PC-3 (cell line): ENCODE measurements around the gene GSG1L.

ENCODE experiments used
- EZH2 ChIP-seq: fragments of 300-600 bp; sonication (generic); IDR thresholded peaks from one replicate; pipeline ENCODE4 v1.6.1; 2017; ENCODE audit warnings: antibody characterized with exemption, mild to moderate bottlenecking, low read length; ENCODE audit not compliant: unreplicated experiment
- EZH2phosphoT487 ChIP-seq: fragments of 300-600 bp; sonication (generic); IDR thresholded peaks from 2 replicates; pipeline ENCODE4 v1.6.1; 2018; ENCODE audit warnings: mild to moderate bottlenecking, antibody characterized with exemption, low read length, borderline replicate concordance
- TF ChIP-seq, protein P1 (sequence below): fragments of 300-600 bp; sonication (generic); conservative IDR thresholded peaks from 2 replicates; pipeline ENCODE4 v1.5.1; 2017; ENCODE audit warnings: antibody characterized with exemption, low read depth, mild to moderate bottlenecking, low read length

DNA sequence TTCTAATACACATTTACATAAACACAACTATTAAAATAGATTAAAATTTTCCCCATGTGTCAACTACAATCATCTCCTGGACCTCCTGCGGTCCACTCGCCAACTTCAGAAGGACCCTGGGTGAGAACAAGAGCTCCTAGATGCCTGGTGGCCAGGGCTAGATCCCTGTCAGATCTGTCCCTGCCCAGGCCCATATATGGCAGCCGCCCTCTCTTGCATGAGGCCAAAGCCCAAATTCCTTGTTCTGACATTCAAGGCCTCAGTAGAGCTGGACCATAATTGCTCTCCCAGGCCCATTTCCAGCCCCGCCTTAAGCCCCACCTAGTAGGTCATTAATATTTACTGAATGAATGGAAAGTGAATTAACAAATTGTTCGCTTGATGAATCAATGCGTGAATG, 275.8 kb downstream of the GSG1L start:
- TF ChIP-seq, protein P1, sequence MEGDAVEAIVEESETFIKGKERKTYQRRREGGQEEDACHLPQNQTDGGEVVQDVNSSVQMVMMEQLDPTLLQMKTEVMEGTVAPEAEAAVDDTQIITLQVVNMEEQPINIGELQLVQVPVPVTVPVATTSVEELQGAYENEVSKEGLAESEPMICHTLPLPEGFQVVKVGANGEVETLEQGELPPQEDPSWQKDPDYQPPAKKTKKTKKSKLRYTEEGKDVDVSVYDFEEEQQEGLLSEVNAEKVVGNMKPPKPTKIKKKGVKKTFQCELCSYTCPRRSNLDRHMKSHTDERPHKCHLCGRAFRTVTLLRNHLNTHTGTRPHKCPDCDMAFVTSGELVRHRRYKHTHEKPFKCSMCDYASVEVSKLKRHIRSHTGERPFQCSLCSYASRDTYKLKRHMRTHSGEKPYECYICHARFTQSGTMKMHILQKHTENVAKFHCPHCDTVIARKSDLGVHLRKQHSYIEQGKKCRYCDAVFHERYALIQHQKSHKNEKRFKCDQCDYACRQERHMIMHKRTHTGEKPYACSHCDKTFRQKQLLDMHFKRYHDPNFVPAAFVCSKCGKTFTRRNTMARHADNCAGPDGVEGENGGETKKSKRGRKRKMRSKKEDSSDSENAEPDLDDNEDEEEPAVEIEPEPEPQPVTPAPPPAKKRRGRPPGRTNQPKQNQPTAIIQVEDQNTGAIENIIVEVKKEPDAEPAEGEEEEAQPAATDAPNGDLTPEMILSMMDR, result no peak
- TF ChIP-seq EZH2 (no peak), EZH2phosphoT487 (no peak)
